ENCODE results near the gene LRMDA.

Gene LRMDA

GRCh38 chr10:75956624-75957023 lies 525.2 kb downstream of the LRMDA start:
- no peak overlapping the region for H3K4me3 ChIP-seq (ENCODE audit: low read depth, low read length)
- no peak for DNase-seq (ENCODE audit: low read depth)
- in situ Hi-C loops (cut with HindIII; ENCODE audit: low sequenced_read_pairs): no loop called here
- TF ChIP-seq CTCF (IDR thresholded peaks at IDR 0.05; ENCODE audit: low read depth, low read length, missing control alignments): no peak

GRCh38 chr10:75957314-75958120 lies 526.1 kb downstream of the LRMDA start:
- in situ Hi-C loops (cut with HindIII; ENCODE audit: low sequenced_read_pairs): no loop called here
- DNase-seq (ENCODE audit: low read depth): no peak
- H3K4me3 ChIP-seq (ENCODE audit: low read depth, low read length): no peak overlapping the region
- TF ChIP-seq CTCF (IDR thresholded peaks at IDR 0.05; ENCODE audit: low read depth, low read length, missing control alignments): no peak

- peak; percentile 61 for DNase-seq (ENCODE audit: low read depth)
- in situ Hi-C loops (cut with HindIII; ENCODE audit: low sequenced_read_pairs): no loop called here
- H3K4me3 ChIP-seq (ENCODE audit: low read depth, low read length): no peak overlapping the region
- TF ChIP-seq CTCF (IDR thresholded peaks at IDR 0.05; ENCODE audit: low read depth, low read length, missing control alignments): no peak
These were observed 527.8 kb downstream of the LRMDA start for GRCh38 chr10:75959209-75959608.

- no peak for TF ChIP-seq CTCF (IDR thresholded peaks at IDR 0.05; ENCODE audit: low read depth, low read length, missing control alignments)
- in situ Hi-C loops (cut with HindIII; ENCODE audit: low sequenced_read_pairs): no loop called here
- no peak for DNase-seq (ENCODE audit: low read depth)
- no peak overlapping the region for H3K4me3 ChIP-seq (ENCODE audit: low read depth, low read length)
These were observed 528.5 kb downstream of the LRMDA start for GRCh38 chr10:75959912-75960311.

GRCh38 chr10:75962395-75963061 lies 531.1 kb downstream of the LRMDA start:
- no peak overlapping the region for H3K4me3 ChIP-seq (ENCODE audit: low read depth, low read length)
- no peak for DNase-seq (ENCODE audit: low read depth)
- TF ChIP-seq CTCF (IDR thresholded peaks at IDR 0.05; ENCODE audit: low read depth, low read length, missing control alignments): no peak
- in situ Hi-C loops (cut with HindIII; ENCODE audit: low sequenced_read_pairs): no loop called here

GRCh38 chr10:75967491-75967890 lies 536.1 kb downstream of the LRMDA start:
- DNase-seq (ENCODE audit: low read depth): no peak
- no peak overlapping the region for H3K4me3 ChIP-seq (ENCODE audit: low read depth, low read length)
- TF ChIP-seq CTCF (IDR thresholded peaks at IDR 0.05; ENCODE audit: low read depth, low read length, missing control alignments): no peak
- in situ Hi-C loops (cut with HindIII; ENCODE audit: low sequenced_read_pairs): no loop called here

Measured in astrocyte of the cerebellum (primary cell).